Stimulated activated CD4-positive, alpha-beta T cell treated with anti-CD3 and anti-CD28 coated beads, Interleukin-15, amount 100 ng/mL, for 24 hours (primary cell): Measurements from ENCODE around the gene ZDHHC22.
A peak's percentile ranks its signal among the peaks of the same experiment; 100 is the strongest.
"Not testable (repeated sequence)": the region's sequence is repeated elsewhere in the genome, so short reads cannot be mapped to it uniquely, and the experiment has no call there.

Source experiments
- DNase-seq: peaks from one replicate; pipeline ENCODE4 v3.0.0-alpha.2; 2020

ZDHHC22 gene, protein sequence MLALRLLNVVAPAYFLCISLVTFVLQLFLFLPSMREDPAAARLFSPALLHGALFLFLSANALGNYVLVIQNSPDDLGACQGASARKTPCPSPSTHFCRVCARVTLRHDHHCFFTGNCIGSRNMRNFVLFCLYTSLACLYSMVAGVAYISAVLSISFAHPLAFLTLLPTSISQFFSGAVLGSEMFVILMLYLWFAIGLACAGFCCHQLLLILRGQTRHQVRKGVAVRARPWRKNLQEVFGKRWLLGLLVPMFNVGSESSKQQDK

GRCh38 chr14:77141214-77142004, at the start of gene ZDHHC22:
ZDHHC22 (minus strand) TSS chr14:77141791; CDS start chr14:77139738, 2,053 bp downstream.
- peak; percentile 45 for DNase-seq

GRCh38 chr14:77190977-77191376, 49.4 kb upstream of the ZDHHC22 start:
- DNase-seq, result no peak

- DNase-seq, result no peak
Observed at GRCh38 chr14:77189479-77189878, 47.9 kb upstream of the ZDHHC22 start.

- DNase-seq, result no peak
Observed at GRCh38 chr14:77187649-77188012, 46.0 kb upstream of the ZDHHC22 start.

DNA sequence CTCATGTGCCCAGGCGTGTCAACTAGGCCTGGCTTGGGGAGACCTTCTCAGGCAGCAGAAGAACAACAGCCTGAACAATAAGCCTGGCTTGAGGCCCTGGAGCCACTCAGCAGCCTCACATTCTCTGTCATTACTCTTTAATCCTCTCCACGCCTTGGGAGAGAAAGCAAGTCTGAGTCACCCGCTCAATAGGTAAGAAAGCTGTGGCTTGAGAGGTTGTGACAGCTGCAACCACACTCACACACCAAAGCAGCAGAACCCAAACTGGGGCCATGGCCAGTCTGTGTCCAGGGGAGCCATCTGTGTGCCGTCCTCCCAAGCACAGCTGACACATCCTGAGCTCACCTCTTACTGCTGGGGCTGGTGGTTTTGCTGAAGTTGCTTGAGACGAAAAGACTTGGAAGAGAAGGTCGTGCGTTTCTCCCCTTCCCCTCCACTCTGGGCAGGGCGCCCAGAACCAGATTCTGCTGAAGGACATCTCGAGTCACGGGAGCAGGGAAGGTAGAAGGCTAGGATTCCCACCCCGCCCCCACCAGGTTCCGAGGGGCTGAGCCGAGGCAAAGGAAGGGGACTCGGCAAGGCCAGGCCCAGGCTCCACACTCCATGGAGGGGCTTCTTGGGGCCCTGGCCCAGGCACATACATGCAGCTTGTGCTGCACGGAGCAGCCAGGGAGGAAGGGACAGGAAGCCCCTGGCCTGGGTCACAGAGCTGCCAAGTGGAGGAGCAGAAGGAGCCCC, 45.5 kb upstream of the ZDHHC22 start:
- DNase-seq, result no peak

DNA sequence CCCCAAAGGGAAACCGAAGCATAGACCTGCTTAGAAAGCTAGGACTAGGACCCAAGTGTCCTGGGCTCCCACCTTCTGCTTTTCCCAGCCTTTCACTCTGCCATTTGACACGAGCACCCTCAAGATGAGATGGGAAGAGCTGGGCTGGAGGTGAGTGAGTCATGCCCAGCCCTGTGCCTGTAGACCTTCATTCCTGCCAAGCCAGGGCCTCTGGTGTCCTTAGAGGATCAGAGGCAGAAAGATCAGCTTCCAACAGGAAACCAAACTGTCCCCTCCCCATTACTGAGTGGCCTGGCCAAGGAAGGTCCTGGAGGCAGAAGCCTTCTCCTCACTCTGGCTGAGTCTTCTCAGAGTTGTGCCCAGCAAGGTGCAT, 43.5 kb upstream of the ZDHHC22 start:
- DNase-seq, result no peak

GRCh38 chr14:77184396-77185092, 43.0 kb upstream of the ZDHHC22 start:
- DNase-seq, result no peak

DNA sequence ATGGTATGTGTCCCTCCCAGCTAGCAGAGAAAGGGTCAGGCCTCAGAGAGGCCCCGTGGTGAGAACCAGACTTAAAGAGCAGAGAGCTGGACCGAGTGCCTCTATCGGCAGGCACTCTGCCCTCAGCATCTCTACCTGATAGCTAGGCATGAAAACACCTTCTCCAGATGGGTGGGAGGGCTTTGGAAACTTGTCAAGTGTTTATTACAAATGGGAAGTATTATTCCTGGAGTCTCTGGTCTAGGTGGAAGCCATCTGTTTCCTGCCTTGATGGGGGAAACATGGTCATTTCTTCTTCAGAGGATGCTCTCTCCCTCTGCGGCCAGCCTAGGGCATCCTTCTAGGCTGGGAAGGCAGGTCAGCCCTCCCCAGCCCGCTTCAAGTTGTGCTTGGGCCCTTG, 42.3 kb upstream of the ZDHHC22 start:
- no peak for DNase-seq

GRCh38 chr14:77181603-77182437, 40.2 kb upstream of the ZDHHC22 start, which contains the start of gene TMEM63C:
TMEM63C (plus strand) TSS chr14:77181798; CDS start chr14:77218814, 37,016 bp downstream.
- DNase-seq, result peak; percentile 78

- peak; percentile 9 for DNase-seq
Observed at GRCh38 chr14:77180726-77181602, 39.4 kb upstream of the ZDHHC22 start.

DNA sequence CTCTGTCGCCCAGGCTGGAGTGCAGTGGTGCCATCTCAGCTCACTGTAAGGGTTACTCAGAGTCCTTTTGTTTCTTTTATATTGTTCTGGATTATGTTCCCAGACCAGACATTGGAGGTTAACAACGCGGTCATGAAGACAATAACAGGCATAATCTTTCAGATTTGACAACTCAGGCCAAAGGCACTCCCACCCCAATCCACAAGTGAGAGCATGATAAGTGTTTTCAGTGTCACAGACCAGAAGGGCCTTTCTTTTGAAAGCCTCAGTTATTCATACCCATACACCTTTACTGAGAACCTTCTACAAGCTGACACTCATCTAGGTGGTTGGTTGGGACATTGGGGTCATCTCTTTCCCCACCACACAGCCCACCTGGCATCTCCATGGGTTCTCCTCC, 37.1 kb upstream of the ZDHHC22 start:
- DNase-seq, result no peak

DNA sequence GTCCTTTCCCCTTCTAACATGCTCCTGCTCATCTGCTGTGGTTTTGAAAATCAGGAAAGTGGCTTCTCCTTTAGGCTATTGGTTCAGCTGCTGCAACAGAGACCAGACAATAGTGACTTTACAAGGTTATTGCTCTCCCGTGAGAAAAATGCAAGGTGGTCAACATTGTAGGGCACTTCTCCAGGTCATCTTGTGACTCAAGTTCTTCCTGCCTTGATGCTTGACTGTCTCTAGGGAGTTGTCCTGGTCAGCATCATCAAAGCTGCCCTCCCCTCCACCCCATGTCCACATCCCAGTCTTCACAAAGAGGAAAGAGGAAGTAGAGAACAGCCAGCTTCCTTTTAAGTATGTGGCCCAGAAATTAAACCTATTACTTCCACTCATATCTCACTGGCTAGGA, 36.1 kb upstream of the ZDHHC22 start:
- no peak for DNase-seq

DNA sequence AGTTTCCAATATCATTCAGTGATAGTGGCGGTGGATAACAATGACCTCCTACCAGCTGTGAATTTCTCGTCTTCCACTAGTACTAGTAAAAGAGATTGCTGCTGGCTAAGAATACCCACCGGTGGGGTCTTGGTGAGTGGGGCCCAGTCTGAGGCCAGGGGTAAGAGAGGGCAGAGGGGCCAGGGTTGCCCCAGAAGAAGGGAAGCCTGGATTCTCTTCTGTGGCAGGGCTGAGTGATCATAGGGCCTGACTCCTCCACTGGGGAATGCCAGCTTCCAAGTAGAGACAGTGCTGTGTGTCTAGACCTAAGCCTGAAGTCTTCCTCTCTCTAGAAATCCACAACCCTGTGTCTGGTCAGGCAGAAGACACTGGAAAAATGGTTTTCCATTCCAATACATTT, 34.3 kb upstream of the ZDHHC22 start:
- DNase-seq, result no peak

GRCh38 chr14:77173911-77174617, 32.5 kb upstream of the ZDHHC22 start:
- DNase-seq, result not testable (repeated sequence)

GRCh38 chr14:77172916-77173315, 31.3 kb upstream of the ZDHHC22 start:
- no peak for DNase-seq

- no peak for DNase-seq
Observed at GRCh38 chr14:77170045-77170444, 28.5 kb upstream of the ZDHHC22 start.

DNA sequence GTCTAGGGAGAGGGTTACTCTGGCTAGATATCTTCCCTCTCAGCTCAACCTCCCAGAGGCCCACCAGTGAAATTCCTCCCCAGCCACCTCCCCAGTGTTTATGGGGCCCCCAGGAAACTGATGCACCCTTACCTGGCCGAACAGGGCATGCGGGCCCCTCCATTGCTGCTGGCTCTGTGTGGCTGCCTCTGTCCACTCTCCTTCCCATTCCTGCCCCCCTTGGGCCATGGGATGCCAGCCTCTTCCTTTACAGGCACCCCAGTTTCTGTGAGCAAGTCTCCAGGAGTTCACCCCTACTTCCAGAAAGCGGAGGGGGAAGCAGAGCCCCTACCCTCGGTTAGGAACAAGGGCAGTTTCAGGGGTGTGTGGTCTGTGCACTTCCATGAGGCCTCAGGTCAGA, 19.4 kb upstream of the ZDHHC22 start:
- no peak for DNase-seq

GRCh38 chr14:77158882-77159255, 17.3 kb upstream of the ZDHHC22 start:
- DNase-seq, result no peak

DNA sequence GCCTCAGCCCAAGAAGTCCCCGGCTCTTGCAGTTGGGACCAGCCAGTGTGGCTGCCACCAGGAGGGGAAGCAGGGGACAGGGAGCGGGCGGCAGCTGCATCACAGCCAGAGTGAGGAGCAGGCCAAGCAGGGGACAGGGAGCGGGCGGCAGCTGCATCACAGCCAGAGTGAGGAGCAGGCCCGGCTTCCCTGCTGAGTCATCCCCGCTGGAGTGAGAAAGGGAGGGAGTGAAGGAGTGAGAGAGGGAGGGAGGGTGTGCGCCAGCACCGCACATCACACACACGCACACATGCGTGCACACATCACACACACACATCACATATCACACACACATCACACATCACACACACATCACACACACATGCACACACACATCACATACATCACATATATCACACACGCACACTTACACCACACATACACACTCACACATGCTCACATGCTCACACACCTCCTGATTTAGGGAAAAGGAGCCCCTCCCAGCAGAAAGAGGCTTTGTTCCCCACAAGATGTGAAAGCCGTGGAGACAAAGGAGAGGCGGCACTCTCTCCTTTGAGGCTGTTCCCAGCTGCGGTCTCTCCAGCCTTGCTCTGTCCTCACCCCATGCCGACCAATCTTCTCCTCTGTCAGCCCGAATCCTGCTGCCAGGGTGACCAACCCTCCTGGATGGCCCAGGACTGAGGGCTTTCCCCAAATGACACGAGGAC, 16.7 kb upstream of the ZDHHC22 start:
- DNase-seq, result no peak

DNA sequence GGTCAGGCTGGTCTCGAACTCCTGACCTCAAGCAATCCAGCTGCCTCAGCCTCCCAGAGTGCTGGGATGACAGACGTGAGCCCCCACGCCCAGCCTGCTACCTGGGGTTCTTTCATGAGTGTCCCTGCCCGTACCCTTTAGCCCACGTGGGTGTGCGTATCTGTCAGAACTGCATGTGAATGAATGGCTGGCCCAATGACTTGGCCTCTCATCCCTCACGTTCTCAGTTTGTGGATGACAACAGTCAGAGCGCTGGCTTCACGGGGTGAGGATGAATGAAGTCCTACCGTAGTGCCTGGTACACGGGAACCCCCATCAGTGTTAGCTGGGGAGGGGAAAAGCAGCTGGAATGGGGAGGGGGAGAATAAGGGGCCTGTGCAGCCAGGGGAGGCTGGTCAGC, 16.1 kb upstream of the ZDHHC22 start:
- DNase-seq, result no peak
